DND-41 (cell line): ENCODE results near the gene CLUH.

Experiments used
- ATAC-seq: fragments of 200-7000 bp; cut with Tn5 transposase; 3 replicates; pipeline ENCODE4 v1.9.1; 2021; ENCODE audit warnings: low read depth; ENCODE audit not compliant: insufficient read depth
- DNase-seq: peaks from one replicate; pipeline ENCODE4 v3.0.0-alpha.2; 2020
- H2AFZ ChIP-seq: 2 replicates; pipeline ENCODE4 v1.6.0; 2012; ENCODE audit warnings: low read depth, low read length
- H3K27ac ChIP-seq: 2 replicates; pipeline ENCODE4 v1.5.1; 2012; ENCODE audit warnings: low read length, inconsistent platforms
- H3K27me3 ChIP-seq: fragments of 200-600 bp; sonication (generic); 2 replicates; pipeline ENCODE4 v1.6.0; 2012; ENCODE audit warnings: low read length, mild to moderate bottlenecking, inconsistent platforms; ENCODE audit not compliant: insufficient read depth, poor library complexity
- H3K36me3 ChIP-seq: 2 replicates; pipeline ENCODE4 v1.5.1; 2012; ENCODE audit warnings: low read length, inconsistent platforms; ENCODE audit not compliant: insufficient read depth
- H3K4me1 ChIP-seq: 2 replicates; pipeline ENCODE4 v1.5.1; 2012; ENCODE audit warnings: mild to moderate bottlenecking, low read length; ENCODE audit not compliant: insufficient read depth
- H3K4me2 ChIP-seq: 2 replicates; pipeline ENCODE4 v1.6.0; 2012; ENCODE audit warnings: mild to moderate bottlenecking, moderate library complexity, low read length, inconsistent platforms; ENCODE audit not compliant: insufficient read depth
- H3K4me3 ChIP-seq, 2 experiments: fragments of 200-600 bp in 1 of 2; shearing (Covaris generic) in 1 of 2; 2 replicates each; pipeline ENCODE4 v1.5.1; 2012 to 2016; ENCODE audit warnings: inconsistent platforms in 2 of 2, low read length in 2 of 2, mild to moderate bottlenecking in 2 of 2, low read depth in 1 of 2, moderate library complexity in 1 of 2
- H3K79me2 ChIP-seq: 2 replicates; pipeline ENCODE4 v1.6.0; 2012; ENCODE audit warnings: low read length, inconsistent platforms; ENCODE audit not compliant: insufficient read depth
- H3K9ac ChIP-seq: 2 replicates; pipeline ENCODE4 v1.6.0; 2012; ENCODE audit warnings: low read depth, mild to moderate bottlenecking, inconsistent platforms, low read length, moderate library complexity
- H3K9me3 ChIP-seq: 2 replicates; pipeline ENCODE4 v1.5.1; 2012; ENCODE audit warnings: low read length, moderate library complexity, mild to moderate bottlenecking, inconsistent platforms; ENCODE audit not compliant: insufficient read depth, severe bottlenecking
- H4K20me1 ChIP-seq: 2 replicates; pipeline ENCODE4 v1.6.0; 2012; ENCODE audit warnings: low read length; ENCODE audit not compliant: insufficient read depth
- CTCF ChIP-seq: IDR thresholded peaks from 2 replicates; pipeline ENCODE4 v1.5.1; 2012; ENCODE audit warnings: borderline replicate concordance, low read length, moderate library complexity, mild to moderate bottlenecking; ENCODE audit not compliant: poor library complexity, severe bottlenecking; ENCODE audit errors: extremely low read depth
- EZH2 ChIP-seq: IDR thresholded peaks from 3 replicates; pipeline ENCODE4 v1.6.1; 2012; ENCODE audit warnings: borderline replicate concordance, low read depth, mild to moderate bottlenecking, moderate library complexity, low read length, inconsistent platforms; ENCODE audit not compliant: severe bottlenecking

Gene CLUH

GRCh38 chr17:2691069-2691871 is 20.3 kb downstream of the CLUH start:
- Histone ChIP-seq H4K20me1 (peaks cover 33% of the 10 kb centered on the region), H3K4me3 (no peak overlapping the region), H3K4me1 (no peaks in the 10 kb centered on the region), H3K9me3 (no peaks in the 10 kb centered on the region), H3K79me2 (no peaks in the 10 kb centered on the region), H3K4me2 (no peak overlapping the region), H2AFZ (no peak overlapping the region), H3K27me3 (no peaks in the 10 kb centered on the region), H3K27ac (no peak overlapping the region), H3K36me3 (peaks cover 64% of the 10 kb centered on the region), H3K9ac (no peak overlapping the region)
- DNase-seq (no peak), ATAC-seq (no peak)
- TF ChIP-seq EZH2 (no peak), CTCF (no peak)

GRCh38 chr17:2690165-2691068 is 21.1 kb downstream of the CLUH start:
- no peak overlapping the region for H3K27ac ChIP-seq

GRCh38 chr17:2689411-2690164 is 22.0 kb downstream of the CLUH start:
- Histone ChIP-seq H3K9ac (no peak overlapping the region), H3K27me3 (no peaks in the 10 kb centered on the region), H3K4me1 (no peaks in the 10 kb centered on the region), H3K36me3 (peaks cover 55% of the 10 kb centered on the region), H3K4me2 (no peak overlapping the region), H3K4me3 (no peak overlapping the region), H4K20me1 (peaks cover 32% of the 10 kb centered on the region), H3K79me2 (no peaks in the 10 kb centered on the region), H2AFZ (no peak overlapping the region), H3K27ac (no peak overlapping the region), H3K9me3 (no peaks in the 10 kb centered on the region)
- no peak for DNase-seq
- no peak for TF ChIP-seq EZH2
- TF ChIP-seq CTCF: no peak
- ATAC-seq: no peak

More at GRCh38 chr17:2690165-2691068, 21.1 kb downstream of the CLUH start:
- Histone ChIP-seq H3K36me3 (peaks cover 55% of the 10 kb centered on the region), H3K27me3 (no peaks in the 10 kb centered on the region), H3K4me3 (no peak overlapping the region), H3K4me1 (no peaks in the 10 kb centered on the region), H4K20me1 (peaks cover 30% of the 10 kb centered on the region), H3K79me2 (no peaks in the 10 kb centered on the region), H3K4me2 (no peak overlapping the region), H3K9me3 (no peaks in the 10 kb centered on the region), H2AFZ (no peak overlapping the region), H3K9ac (no peak overlapping the region)
- ATAC-seq (no peak), DNase-seq (no peak)
- no peak for TF ChIP-seq CTCF
- no peak for TF ChIP-seq EZH2
